KMS-11 (cell line): ENCODE results near the gene THOP1.
"Not testable (repeated sequence)": the region's sequence is repeated elsewhere in the genome, so short reads cannot be mapped to it uniquely, and the experiment has no call there.

Experiments used
- H2AFZ ChIP-seq: fragments of 200-600 bp; sonication (generic); 2 replicates; pipeline ENCODE4 v1.6.1; 2016; ENCODE audit warnings: antibody characterized with exemption, mixed run types, low read depth
- H3K27ac ChIP-seq: fragments of 200-600 bp; sonication (generic); 2 replicates; pipeline ENCODE4 v1.6.1; 2016; ENCODE audit warnings: mild to moderate bottlenecking, mixed run types
- H3K27me3 ChIP-seq: fragments of 200-600 bp; sonication (generic); 2 replicates; pipeline ENCODE4 v1.6.1; 2017; ENCODE audit warnings: mild to moderate bottlenecking, low read depth, mixed run types, moderate library complexity; ENCODE audit not compliant: insufficient read depth
- H3K36me3 ChIP-seq: fragments of 200-600 bp; sonication (generic); 2 replicates; pipeline ENCODE4 v1.6.1; 2017; ENCODE audit warnings: mild to moderate bottlenecking, mixed run types; ENCODE audit not compliant: insufficient read depth
- H3K4me1 ChIP-seq: fragments of 200-600 bp; sonication (generic); 2 replicates; pipeline ENCODE4 v1.6.1; 2016; ENCODE audit warnings: mild to moderate bottlenecking, low read depth, mixed run types; ENCODE audit not compliant: poor library complexity, severe bottlenecking
- H3K4me2 ChIP-seq: fragments of 200-600 bp; sonication (generic); 2 replicates; pipeline ENCODE4 v1.7.0; 2016; ENCODE audit warnings: mild to moderate bottlenecking, mixed run types
- H3K4me3 ChIP-seq: fragments of 200-600 bp; sonication (generic); IDR thresholded peaks from 2 replicates; pipeline ENCODE4 v1.6.1; 2017; ENCODE audit warnings: low read depth, low read length, mixed read lengths; ENCODE audit not compliant: insufficient read depth
- H3K79me2 ChIP-seq: fragments of 200-600 bp; sonication (generic); 2 replicates; pipeline ENCODE4 v1.6.1; 2016; ENCODE audit warnings: low read depth, mixed run types; ENCODE audit not compliant: insufficient read depth
- H3K9ac ChIP-seq: fragments of 200-600 bp; sonication (generic); 2 replicates; pipeline ENCODE4 v1.6.1; 2016; ENCODE audit warnings: mild to moderate bottlenecking, mixed run types
- H4K20me1 ChIP-seq: fragments of 200-600 bp; sonication (generic); 2 replicates; pipeline ENCODE4 v1.6.1; 2016; ENCODE audit warnings: mild to moderate bottlenecking, mixed run types; ENCODE audit not compliant: insufficient read depth
- TF ChIP-seq, protein P1 (sequence below): fragments of 200-600 bp; sonication (generic); conservative IDR thresholded peaks from 2 replicates; pipeline ENCODE4 v1.6.1; 2017; ENCODE audit warnings: low read depth, mild to moderate bottlenecking, antibody characterized with exemption, low read length, moderate library complexity, mixed read lengths

THOP1 gene

DNA sequence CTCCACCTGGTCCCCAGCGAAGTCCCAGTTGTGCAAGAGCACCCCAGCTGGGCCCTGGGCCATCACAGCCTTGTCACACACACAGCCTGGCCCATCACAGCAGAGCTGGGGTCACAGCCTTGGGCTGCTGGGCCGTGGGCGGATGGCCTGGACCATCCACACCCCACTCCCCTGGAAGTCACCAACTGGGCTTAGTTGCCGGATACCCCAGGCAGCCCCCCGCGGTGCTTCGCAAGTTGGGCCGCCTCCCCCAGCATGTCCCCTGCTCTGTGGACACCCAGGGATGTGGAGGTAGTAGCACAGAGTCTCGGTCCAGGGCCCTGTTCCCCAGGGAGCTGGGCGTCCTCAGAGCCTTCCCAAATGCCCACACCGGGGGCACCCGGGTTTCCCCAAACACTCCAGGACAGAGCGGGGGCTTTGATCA lies 29.9 kb downstream of the THOP1 start:
- no peaks in the 10 kb centered on the region for H3K36me3 ChIP-seq
- H3K27me3 ChIP-seq, result no peaks in the 10 kb centered on the region
- TF ChIP-seq, protein P1, sequence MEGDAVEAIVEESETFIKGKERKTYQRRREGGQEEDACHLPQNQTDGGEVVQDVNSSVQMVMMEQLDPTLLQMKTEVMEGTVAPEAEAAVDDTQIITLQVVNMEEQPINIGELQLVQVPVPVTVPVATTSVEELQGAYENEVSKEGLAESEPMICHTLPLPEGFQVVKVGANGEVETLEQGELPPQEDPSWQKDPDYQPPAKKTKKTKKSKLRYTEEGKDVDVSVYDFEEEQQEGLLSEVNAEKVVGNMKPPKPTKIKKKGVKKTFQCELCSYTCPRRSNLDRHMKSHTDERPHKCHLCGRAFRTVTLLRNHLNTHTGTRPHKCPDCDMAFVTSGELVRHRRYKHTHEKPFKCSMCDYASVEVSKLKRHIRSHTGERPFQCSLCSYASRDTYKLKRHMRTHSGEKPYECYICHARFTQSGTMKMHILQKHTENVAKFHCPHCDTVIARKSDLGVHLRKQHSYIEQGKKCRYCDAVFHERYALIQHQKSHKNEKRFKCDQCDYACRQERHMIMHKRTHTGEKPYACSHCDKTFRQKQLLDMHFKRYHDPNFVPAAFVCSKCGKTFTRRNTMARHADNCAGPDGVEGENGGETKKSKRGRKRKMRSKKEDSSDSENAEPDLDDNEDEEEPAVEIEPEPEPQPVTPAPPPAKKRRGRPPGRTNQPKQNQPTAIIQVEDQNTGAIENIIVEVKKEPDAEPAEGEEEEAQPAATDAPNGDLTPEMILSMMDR, result no peak
- H3K4me1 ChIP-seq, result no peaks in the 10 kb centered on the region
- H3K9ac ChIP-seq, result no peak overlapping the region
- no peak overlapping the region for H3K4me3 ChIP-seq
- H3K79me2 ChIP-seq, result no peaks in the 10 kb centered on the region
- no peak overlapping the region for H2AFZ ChIP-seq
- H3K4me2 ChIP-seq, result no peak overlapping the region
- H4K20me1 ChIP-seq, result no peaks in the 10 kb centered on the region
- no peak overlapping the region for H3K27ac ChIP-seq

DNA sequence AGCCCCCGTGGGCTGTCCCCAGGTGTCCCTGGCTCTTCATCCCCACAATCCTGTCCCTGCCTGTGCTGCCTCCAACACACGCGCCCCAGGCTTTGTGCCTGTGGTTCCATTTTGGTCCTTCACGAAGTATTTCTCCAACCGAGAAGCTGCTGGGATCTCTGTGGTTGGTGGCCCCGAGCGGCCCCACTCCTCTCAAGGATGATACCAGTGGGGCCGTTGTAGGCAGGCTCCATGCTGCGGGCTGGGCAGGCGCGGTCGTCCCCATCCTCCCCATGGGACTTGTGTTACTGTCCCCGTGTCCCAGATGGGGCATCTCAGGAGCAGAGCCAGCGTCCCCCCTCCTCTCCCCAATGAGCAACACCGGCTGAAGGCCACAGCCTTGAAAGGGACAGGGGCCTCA lies 30.6 kb downstream of the THOP1 start:
- peaks cover 3% of the 10 kb centered on the region for H3K4me1 ChIP-seq
- no peak overlapping the region for H3K4me2 ChIP-seq
- H3K27me3 ChIP-seq, result no peaks in the 10 kb centered on the region
- H4K20me1 ChIP-seq, result no peaks in the 10 kb centered on the region
- H3K79me2 ChIP-seq, result no peaks in the 10 kb centered on the region
- no peaks in the 10 kb centered on the region for H3K36me3 ChIP-seq
- no peak overlapping the region for H3K4me3 ChIP-seq
- no peak overlapping the region for H3K9ac ChIP-seq
- TF ChIP-seq, protein P1, result no peak
- H3K27ac ChIP-seq, result no peak overlapping the region
- no peak overlapping the region for H2AFZ ChIP-seq

DNA sequence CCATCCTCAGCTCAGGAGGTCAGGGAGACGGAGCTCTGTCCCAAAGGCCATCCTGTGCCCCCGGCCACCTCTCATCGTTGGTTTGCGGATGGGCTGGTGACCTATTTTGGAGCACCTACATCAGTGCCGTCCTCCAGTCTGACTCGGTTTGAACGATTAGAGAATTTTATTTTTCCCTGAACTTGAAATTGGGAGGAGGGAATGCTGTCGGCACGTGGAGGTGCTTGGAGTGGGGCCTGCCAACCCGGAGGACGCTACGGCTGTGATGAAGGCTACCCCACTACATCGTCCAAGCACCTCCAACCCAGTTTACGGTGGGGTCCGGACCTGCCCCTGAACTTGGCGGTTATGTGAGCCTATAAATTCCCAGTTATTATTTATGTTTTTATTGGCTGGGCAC lies 31.3 kb downstream of the THOP1 start:
- Histone ChIP-seq H3K36me3 (no peaks in the 10 kb centered on the region), H3K4me1 (peaks cover 3% of the 10 kb centered on the region), H4K20me1 (no peaks in the 10 kb centered on the region), H3K4me2 (no peak overlapping the region), H3K27me3 (no peaks in the 10 kb centered on the region), H3K4me3 (no peak overlapping the region), H3K79me2 (no peaks in the 10 kb centered on the region), H2AFZ (no peak overlapping the region), H3K27ac (no peak overlapping the region), H3K9ac (no peak overlapping the region)
- TF ChIP-seq, protein P1, result no peak

DNA sequence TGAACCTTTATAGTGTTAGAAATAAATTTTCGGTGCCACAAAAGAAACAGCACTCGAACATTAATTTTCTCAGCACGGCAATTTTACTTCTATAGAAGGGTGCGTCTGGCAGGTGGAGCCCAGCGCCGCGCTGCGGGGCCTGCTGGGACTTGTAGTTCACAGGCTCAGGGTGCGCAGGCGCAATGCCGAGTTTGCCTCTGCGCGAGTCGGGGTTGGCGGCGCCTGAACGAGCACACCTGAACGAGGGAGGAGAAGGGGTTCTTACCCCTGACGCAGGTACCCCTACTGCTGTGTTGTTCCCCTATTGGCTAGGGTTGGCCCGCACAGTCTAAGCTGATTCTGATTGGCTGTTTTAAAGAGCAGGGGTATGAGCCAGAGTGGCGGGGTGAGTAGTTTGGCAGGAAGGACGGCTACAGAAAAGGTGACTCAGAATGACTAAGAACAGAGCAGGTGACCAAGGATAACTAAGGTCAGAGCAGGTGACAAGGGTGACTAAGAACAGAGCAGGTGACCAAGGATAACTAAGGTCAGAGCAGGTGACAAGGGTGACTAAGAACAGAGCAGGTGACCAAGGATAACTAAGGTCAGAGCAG lies 32.0 kb downstream of the THOP1 start:
- H3K9ac ChIP-seq, result not testable (repeated sequence)

DNA sequence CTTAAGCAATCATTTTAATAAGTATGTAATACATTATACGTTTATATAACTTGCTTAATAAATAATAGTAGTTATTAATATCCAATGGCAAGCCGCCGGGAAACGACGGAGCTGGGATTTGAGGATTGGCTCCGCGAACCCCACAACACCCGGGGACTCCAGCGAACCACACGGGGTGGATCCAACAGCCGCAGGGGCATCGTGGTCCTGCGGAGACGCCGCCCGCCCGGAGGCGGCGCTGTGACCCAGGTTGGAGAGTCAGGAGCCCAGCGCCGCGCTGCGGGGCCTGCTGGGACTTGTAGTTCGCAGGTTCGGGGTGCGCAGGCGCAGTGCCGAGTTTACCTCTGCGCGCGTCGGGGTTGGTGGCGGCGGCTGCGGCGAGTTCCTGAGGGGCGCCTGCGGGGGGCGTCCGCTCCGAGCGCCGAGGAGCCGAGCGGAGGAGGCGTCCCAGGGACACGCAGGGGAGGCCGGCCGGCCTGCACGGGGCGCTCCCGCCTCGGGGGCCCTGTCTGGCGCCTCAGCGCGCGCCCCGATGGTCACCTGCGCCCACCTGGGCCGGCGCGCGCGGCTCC lies 34.3 kb downstream of the THOP1 start, which contains the start of gene ZNF554:
TSS of gene ZNF554 (plus strand) at position 329 of the 572 bp plus-strand sequence. CDS start at position 533, 204 bp downstream.
- Histone ChIP-seq H3K27me3 (no peaks in the 10 kb centered on the region), H3K9ac (peak within 1 kb of the TSS; percentile 15; the same call in 1 of the 2 replicates), H3K36me3 (no peaks in the 10 kb centered on the region), H4K20me1 (no peaks in the 10 kb centered on the region), H2AFZ (peak within 1 kb of the TSS; percentile 67), H3K4me3 (no peak within 1 kb of the TSS), H3K27ac (no peak within 1 kb of the TSS), H3K4me2 (peak within 1 kb of the TSS; percentile 71), H3K79me2 (no peaks in the 10 kb centered on the region), H3K4me1 (peaks cover 3% of the 10 kb centered on the region)
- TF ChIP-seq, protein P1, result peak; percentile 81

More for the DNA sequence above, 32.0 kb downstream of the THOP1 start:
- not testable (repeated sequence) for H4K20me1 ChIP-seq, H2AFZ ChIP-seq, H3K36me3 ChIP-seq, H3K4me1 ChIP-seq, H3K27ac ChIP-seq, H3K79me2 ChIP-seq, H3K27me3 ChIP-seq, H3K4me3 ChIP-seq, H3K4me2 ChIP-seq
